ENCODE measurements around the gene UBE2G1.

The UBE2G1 gene, protein sequence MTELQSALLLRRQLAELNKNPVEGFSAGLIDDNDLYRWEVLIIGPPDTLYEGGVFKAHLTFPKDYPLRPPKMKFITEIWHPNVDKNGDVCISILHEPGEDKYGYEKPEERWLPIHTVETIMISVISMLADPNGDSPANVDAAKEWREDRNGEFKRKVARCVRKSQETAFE

DNA sequence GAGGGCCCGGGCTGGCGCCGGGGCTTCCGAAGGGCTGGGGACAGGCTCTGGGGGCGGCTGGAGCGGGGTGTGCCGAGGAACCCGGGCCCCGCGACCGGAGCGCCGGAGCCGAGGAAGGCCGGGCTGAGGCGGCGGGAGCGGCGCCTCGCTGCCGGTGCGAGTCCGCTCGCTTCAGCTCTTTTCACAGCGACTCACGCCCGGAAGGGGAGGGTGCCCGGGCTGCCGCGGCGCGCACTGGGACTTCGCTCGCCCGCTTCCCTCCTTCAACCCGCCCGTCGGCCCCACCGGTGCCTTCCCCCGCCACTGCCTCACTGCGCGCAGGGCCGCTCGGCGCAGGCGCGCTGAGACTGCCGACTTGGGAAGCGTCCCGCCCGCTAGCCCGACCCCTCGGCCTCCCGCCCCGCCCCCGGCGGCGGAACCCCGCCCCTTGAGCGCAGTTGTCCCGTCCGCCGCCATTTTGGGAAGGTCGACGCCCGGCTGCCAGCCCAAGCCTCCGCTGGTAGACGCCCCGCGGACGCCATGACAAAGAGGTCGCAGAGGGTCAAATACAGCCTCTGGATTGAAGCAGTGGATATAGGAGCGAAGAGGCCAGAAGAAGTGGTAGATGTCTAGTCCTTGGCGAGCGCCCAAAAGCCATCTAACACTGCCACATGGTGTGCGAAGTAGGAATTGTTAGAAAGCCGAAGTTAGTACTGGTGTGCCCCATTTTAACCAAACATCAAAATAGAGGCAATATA, at the start of gene UBE2G1:
Gene UBE2G1 (minus strand): TSS at position 349 of the 737 bp plus-strand sequence. CDS start 359 bp downstream, outside the sequence.
- Mint-ChIP-seq H3K9me3 (no peaks in the 10 kb centered on the region), H3K27ac (ENCODE audit: low read depth) (peak within 1 kb of the TSS; percentile 90)

DNA sequence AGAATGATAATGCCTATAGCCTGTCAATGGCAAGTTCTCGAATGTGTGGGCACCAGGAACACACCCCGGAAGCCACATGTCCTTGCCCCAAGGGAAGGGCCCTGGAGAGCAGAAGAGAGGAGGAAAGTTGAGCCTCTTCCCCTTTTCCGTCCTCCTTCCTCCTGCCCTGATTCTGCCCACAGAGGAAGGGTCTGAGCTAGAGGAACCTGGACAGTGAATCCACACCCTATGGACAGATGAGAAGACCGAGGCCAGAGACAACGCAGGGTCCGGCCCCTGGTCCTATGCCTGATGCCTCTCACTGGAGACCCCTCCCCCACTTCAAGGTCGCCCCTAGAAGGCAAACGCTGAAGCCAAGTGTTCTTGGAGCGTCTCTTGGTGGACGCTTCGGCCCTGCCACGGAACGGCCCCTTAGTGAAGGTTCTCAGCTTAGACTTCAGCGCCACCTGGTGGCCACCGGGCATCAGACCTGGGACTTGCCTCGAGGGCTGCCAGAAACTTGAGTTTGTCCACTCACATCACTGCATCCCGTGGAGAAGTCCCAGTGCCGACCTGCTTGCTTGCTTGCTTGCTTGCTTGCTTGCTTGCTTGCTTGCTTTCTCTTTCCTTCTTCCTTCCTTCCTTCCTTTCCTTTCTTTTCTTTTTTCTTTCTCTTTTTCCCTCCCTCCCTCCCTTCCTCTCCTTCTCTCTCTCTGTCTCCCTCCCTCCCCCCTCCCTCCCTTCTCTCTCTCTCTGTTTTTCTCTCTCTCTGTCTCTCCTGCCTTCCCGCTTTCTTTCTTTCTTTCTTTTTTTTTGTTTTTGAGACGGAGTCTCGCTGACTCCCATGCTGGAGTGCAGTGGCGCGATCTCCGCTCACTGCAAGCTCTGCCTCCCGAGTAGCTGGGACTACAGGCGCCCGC, 46.7 kb upstream of the UBE2G1 start:
- Mint-ChIP-seq H3K27ac (ENCODE audit: low read depth) (peak overlapping the region; percentile 85), H3K27me3 (no peaks in the 10 kb centered on the region), H3K9me3 (no peaks in the 10 kb centered on the region), H3K36me3 (ENCODE audit: insufficient read depth) (peaks cover 2% of the 10 kb centered on the region), H3K4me3 (peak overlapping the region; percentile 63), H3K4me1 (peaks cover 6% of the 10 kb centered on the region)
- ATAC-seq (replicated peaks; ENCODE audit: extremely low read depth, poor library complexity, severe bottlenecking) (peak; percentile 91), DNase-seq (ENCODE audit: low spot score in 2 of 2) (peak; percentile 81 to 94)

More for the DNA sequence above, at the start of gene UBE2G1:
- Mint-ChIP-seq H3K27me3 (no peaks in the 10 kb centered on the region), H3K4me3 (peak within 1 kb of the TSS; percentile 75), H3K36me3 (ENCODE audit: insufficient read depth) (peaks cover 16% of the 10 kb centered on the region), H3K4me1 (peaks cover 31% of the 10 kb centered on the region)
- DNase-seq (ENCODE audit: low spot score in 2 of 2) (peak; percentile 96 to 97), ATAC-seq (replicated peaks; ENCODE audit: extremely low read depth, poor library complexity, severe bottlenecking) (peak; percentile 87)

DNA sequence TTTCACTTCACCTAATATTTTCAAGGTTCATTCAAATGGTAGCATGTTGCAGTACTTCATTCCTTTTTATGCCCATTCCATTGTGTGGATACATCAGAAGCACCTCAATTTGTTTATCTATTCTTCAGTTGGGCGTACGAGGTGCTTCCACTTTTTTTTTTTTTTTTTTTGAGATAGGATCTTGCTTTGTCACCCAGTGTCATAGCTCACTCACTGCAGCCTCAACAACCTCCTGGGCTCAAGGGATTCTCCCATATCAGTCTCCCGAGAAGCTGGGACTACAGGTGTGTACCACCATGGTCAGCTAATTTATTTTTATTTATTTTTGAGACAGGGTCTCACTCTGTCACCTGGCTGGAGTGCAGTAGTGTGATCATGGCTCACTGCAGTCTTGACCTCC, 44.7 kb upstream of the UBE2G1 start:
- no peak for DNase-seq (ENCODE audit: low spot score in 2 of 2)
- no peak for ATAC-seq (replicated peaks; ENCODE audit: extremely low read depth, poor library complexity, severe bottlenecking)
- H3K27ac Mint-ChIP-seq (ENCODE audit: low read depth), result no peak overlapping the region
- H3K27me3 Mint-ChIP-seq, result no peaks in the 10 kb centered on the region
- peaks cover 2% of the 10 kb centered on the region for H3K36me3 Mint-ChIP-seq (ENCODE audit: insufficient read depth)
- H3K4me1 Mint-ChIP-seq, result peaks cover 6% of the 10 kb centered on the region
- H3K9me3 Mint-ChIP-seq, result no peaks in the 10 kb centered on the region
- H3K4me3 Mint-ChIP-seq, result no peak overlapping the region

DNA sequence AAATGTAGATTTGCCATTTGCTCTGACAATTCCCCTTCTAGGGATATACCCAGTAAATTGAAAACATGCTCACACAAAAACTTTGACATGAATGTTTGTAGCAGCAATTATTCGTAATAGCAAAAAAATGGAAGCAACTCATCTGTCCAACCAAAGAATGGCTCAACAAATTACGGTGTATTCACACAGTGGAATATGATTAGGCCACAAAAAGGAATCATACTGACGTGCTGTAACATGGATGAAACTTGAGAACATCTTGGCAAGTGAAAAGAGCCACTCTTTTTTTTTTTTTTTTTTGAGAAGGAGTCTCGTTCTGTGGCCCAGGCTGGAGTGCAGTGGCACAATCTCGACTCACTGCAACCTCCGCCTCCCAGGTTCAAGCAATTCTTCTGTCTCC, 43.2 kb upstream of the UBE2G1 start:
- Mint-ChIP-seq H3K36me3 (ENCODE audit: insufficient read depth) (peaks cover 2% of the 10 kb centered on the region), H3K27ac (ENCODE audit: low read depth) (no peak overlapping the region), H3K9me3 (no peaks in the 10 kb centered on the region), H3K27me3 (no peaks in the 10 kb centered on the region), H3K4me3 (no peak overlapping the region), H3K4me1 (peaks cover 6% of the 10 kb centered on the region)
- ATAC-seq (replicated peaks; ENCODE audit: extremely low read depth, poor library complexity, severe bottlenecking) (no peak), DNase-seq (ENCODE audit: low spot score in 2 of 2) (no peak)

DNA sequence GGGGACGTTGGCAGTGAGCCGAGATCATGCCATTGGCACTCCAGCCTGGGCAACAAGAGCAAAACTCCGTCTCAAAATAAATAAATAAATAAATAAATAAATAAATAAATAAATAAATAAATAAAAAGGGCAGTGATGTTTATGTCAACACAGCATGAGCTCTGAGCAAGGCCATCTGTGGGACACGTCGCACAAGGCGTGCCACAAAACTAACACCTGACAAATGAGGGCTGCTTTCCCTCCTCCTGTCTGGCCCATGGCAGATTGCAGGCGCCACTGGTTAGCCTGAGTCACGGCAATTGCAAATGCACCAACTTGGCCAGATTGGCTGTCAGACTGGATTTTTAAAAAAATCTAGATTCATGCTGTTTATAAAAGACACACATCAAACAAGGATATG, 41.4 kb upstream of the UBE2G1 start:
- no peak overlapping the region for H3K4me3 Mint-ChIP-seq
- H3K9me3 Mint-ChIP-seq, result no peaks in the 10 kb centered on the region
- ATAC-seq (replicated peaks; ENCODE audit: extremely low read depth, poor library complexity, severe bottlenecking) (no peak), DNase-seq (ENCODE audit: low spot score in 2 of 2) (no peak)
- no peaks in the 10 kb centered on the region for H3K36me3 Mint-ChIP-seq (ENCODE audit: insufficient read depth)
- H3K27ac Mint-ChIP-seq (ENCODE audit: low read depth), result no peak overlapping the region
- H3K27me3 Mint-ChIP-seq, result no peaks in the 10 kb centered on the region
- peaks cover 2% of the 10 kb centered on the region for H3K4me1 Mint-ChIP-seq

DNA sequence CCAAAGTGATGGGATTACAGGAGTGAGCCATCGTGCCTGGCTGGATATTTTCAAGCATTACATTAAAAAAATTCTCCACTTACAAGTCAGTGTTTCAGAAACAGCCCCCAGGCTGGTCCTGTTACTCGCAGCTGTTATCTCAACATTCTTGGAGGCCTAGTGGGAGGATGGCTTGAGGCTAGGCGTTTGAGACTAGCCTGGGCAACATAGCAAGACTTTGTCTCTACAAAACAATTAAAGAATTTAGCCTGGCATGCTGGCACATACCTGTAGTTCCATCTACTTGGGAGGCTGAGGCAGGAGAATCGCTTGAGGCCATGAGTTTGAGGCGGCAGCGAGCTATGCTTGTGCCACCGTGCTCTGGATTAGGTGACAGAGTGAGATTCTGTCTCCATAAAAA, 40.7 kb upstream of the UBE2G1 start:
- H3K27ac Mint-ChIP-seq (ENCODE audit: low read depth), result no peak overlapping the region

DNA sequence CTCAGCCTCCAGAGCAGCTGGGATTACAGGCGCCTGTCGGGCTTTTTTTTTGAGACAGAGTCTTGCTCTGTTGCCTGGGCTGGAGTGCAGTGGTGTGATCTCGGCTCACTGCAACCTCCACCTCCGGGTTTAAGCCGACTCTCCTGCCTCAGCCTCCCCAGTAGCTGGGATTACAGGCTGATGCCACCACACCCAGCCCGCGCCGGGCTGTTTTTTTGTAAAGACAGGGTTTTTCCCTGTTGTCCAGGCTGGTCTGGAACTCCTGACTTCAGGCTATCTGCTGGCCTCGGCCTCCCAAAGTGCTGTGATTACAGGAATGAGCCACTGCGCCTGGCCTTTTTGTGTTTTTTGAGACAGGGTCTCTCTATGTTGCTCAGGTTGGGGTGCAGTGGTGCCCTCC, 39.9 kb upstream of the UBE2G1 start:
- Mint-ChIP-seq H3K4me1 (no peaks in the 10 kb centered on the region), H3K4me3 (no peak overlapping the region), H3K36me3 (ENCODE audit: insufficient read depth) (no peaks in the 10 kb centered on the region), H3K27me3 (no peaks in the 10 kb centered on the region), H3K9me3 (no peaks in the 10 kb centered on the region), H3K27ac (ENCODE audit: low read depth) (no peak overlapping the region)
- DNase-seq (ENCODE audit: low spot score in 2 of 2) (no peak), ATAC-seq (replicated peaks; ENCODE audit: extremely low read depth, poor library complexity, severe bottlenecking) (no peak)

More for the DNA sequence above, 40.7 kb upstream of the UBE2G1 start:
- ATAC-seq (replicated peaks; ENCODE audit: extremely low read depth, poor library complexity, severe bottlenecking), result no peak
- DNase-seq (ENCODE audit: low spot score in 2 of 2), result no peak
- Mint-ChIP-seq H3K9me3 (no peaks in the 10 kb centered on the region), H3K36me3 (ENCODE audit: insufficient read depth) (no peaks in the 10 kb centered on the region), H3K27me3 (no peaks in the 10 kb centered on the region), H3K4me1 (no peaks in the 10 kb centered on the region), H3K4me3 (no peak overlapping the region)

DNA sequence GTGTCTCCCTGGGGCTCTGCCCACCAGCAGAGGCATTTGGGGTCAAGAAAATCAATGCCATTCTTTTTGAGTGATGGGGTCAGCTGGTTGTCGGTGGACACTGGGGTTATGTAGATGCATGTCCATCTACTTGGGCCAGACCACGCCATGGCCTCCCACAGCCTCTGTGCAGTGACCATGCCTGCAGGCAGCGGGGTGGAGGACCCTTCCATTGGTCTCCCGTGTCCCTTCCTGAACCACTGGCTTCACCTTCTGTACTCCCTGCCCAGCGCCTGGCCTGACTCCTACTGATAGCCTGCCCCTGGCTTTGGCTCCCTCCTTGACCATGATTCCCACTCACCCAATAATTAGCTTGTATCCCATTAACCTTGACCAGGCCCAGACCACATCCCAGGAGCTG, 39.2 kb upstream of the UBE2G1 start:
- ATAC-seq (replicated peaks; ENCODE audit: extremely low read depth, poor library complexity, severe bottlenecking) (no peak), DNase-seq (ENCODE audit: low spot score in 2 of 2) (no peak)
- Mint-ChIP-seq H3K4me3 (no peak overlapping the region), H3K27ac (ENCODE audit: low read depth) (no peak overlapping the region), H3K36me3 (ENCODE audit: insufficient read depth) (no peaks in the 10 kb centered on the region), H3K27me3 (no peaks in the 10 kb centered on the region), H3K4me1 (no peaks in the 10 kb centered on the region), H3K9me3 (no peaks in the 10 kb centered on the region)

DNA sequence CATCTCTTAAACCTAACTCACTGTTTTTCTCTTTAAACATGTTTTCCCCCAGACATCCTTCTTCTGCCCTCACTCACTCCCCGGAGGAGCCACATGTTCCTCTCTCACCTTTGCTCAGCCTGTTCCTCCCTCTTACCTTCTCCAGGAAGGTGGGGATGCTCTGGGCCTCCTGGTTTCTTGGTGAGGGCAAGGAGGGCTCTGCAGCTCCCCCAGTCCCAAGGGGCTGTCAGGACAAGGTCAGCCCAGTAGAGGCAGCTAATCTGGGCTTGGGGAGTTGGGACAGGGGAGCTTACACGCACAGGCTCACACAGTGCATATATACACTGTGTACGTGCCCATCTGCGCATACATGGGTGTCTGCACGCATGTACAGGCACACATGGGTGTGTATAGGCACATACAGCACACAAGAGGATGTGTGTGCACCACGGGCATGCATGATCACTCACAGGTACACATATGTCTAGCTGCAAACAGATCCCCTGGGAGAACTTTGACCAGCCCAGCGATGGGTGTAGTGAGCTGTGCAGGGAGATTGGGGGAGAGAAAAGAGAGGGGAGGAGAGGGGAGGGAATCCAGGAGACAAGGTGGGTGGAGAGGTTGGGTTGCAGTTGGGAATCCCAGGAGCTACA, 38.7 kb upstream of the UBE2G1 start:
- H3K9me3 Mint-ChIP-seq, result no peaks in the 10 kb centered on the region
- H3K27me3 Mint-ChIP-seq, result no peaks in the 10 kb centered on the region
- no peak overlapping the region for H3K27ac Mint-ChIP-seq (ENCODE audit: low read depth)
- no peak for ATAC-seq (replicated peaks; ENCODE audit: extremely low read depth, poor library complexity, severe bottlenecking)
- H3K4me1 Mint-ChIP-seq, result no peaks in the 10 kb centered on the region
- no peak for DNase-seq (ENCODE audit: low spot score in 2 of 2)
- H3K4me3 Mint-ChIP-seq, result no peak overlapping the region
- no peaks in the 10 kb centered on the region for H3K36me3 Mint-ChIP-seq (ENCODE audit: insufficient read depth)

DNA sequence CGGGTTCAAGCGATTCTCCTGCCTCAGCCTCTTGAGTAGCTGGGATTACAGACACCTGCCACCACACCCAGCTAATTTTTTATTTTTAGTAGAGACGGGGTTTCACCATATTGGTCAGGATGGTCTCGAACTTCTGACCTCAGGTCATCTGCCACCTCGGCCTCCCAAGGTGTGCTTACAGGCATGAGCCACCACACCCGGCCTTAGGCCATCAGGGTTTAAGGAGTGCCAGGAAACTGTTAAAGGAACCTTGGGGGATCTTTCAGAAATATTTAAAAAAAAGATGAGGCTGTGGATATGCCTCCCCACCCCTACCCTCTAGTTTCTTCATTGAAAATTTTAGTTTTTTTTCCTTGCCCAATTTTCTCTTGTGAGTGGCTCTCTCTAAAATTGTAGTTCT, 31.4 kb upstream of the UBE2G1 start:
- ATAC-seq (replicated peaks; ENCODE audit: extremely low read depth, poor library complexity, severe bottlenecking) (no peak), DNase-seq (ENCODE audit: low spot score in 2 of 2) (no peak)
- Mint-ChIP-seq H3K27me3 (no peaks in the 10 kb centered on the region), H3K9me3 (no peaks in the 10 kb centered on the region), H3K4me1 (peaks cover 14% of the 10 kb centered on the region), H3K36me3 (ENCODE audit: insufficient read depth) (peaks cover 2% of the 10 kb centered on the region), H3K4me3 (no peak overlapping the region), H3K27ac (ENCODE audit: low read depth) (no peak overlapping the region)

DNA sequence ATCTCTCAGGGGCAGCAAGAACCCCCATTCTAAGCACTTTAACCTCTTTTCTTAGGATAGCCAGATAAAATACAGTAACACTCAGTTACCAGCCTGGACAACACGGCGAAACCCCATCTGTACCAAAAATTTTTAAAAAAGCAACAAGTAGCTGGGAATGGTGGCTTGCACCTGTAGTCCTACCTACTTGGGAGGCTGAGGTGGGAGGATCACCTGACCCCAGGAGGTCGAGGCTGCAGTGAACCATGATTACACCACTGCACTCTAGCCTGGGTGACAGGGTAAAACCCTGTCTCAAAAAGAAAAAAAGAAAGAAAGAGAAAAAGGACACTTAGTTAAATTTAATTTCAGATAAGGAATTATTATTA, 28.6 kb upstream of the UBE2G1 start:
- peaks cover 2% of the 10 kb centered on the region for H3K36me3 Mint-ChIP-seq (ENCODE audit: insufficient read depth)
- ATAC-seq (replicated peaks; ENCODE audit: extremely low read depth, poor library complexity, severe bottlenecking) (no peak), DNase-seq (ENCODE audit: low spot score in 2 of 2) (no peak)
- peaks cover 14% of the 10 kb centered on the region for H3K4me1 Mint-ChIP-seq
- H3K27me3 Mint-ChIP-seq, result no peaks in the 10 kb centered on the region
- no peaks in the 10 kb centered on the region for H3K9me3 Mint-ChIP-seq
- H3K27ac Mint-ChIP-seq (ENCODE audit: low read depth), result no peak overlapping the region
- no peak overlapping the region for H3K4me3 Mint-ChIP-seq

All from central memory CD8-positive, alpha-beta T cell (primary cell).